HG03469 (cell line): ENCODE measurements around the gene PRKCH.

Source experiments
- ATAC-seq: cut with Tn5 transposase; IDR thresholded peaks from one replicate; pipeline ENCODE4 v1.9.1; 2021; ENCODE audit warnings: mild to moderate bottlenecking, moderate library complexity, moderate number of reproducible peaks; ENCODE audit not compliant: unreplicated experiment

The PRKCH gene

DNA sequence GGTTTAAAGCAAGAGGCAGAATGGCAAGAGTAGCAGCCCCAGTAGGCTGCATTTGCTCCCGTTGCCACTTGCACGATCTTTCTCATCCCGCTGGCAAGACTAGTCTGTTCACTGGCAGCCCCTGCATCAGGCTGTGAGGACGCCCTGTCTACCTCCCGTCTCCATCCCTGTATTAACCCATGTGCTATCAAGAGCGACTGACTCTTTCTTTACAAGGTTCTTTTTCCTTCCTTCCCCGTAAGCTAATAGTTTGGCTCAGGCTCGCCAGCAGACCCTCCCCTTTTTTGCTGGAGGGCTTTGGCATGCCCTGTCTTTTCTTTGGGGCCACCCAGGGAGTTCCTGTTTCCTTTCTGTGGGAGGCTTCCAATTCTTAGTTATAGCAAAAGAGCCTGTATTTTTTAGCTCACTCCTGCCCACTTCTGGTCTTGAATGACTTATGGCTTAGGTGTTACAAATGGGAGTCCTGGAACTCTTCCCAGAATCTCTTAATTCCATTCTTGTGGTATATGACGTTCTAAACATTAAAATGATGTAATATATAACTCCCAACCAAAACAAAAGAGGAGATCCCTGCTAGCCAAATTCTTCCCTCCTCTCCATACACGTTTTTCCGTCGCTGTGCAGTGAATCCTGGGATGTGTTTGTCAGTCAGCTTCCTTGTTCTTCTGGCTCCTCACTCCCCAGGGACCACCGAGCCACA is 149.0 kb downstream of the PRKCH start:
- no peak for ATAC-seq

DNA sequence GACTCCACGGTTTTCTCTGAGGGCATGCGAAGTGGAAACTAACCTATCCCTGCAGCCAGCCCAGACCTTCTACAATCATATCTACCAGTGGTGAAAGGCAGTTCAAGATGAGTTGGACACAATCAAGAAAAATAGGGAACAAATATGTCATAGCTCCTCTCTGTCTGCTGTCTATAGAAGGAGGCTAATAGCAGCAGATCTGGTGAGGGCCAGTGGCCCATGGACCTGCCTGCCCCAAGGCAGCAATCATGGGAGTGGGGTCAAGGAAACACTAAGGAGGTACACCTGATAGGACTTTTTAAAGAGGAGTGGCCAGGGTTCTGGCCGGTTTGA is 149.5 kb downstream of the PRKCH start:
- no peak for ATAC-seq

GRCh38 chr14:61471297-61472005 is 150.1 kb downstream of the PRKCH start:
- no peak for ATAC-seq

DNA sequence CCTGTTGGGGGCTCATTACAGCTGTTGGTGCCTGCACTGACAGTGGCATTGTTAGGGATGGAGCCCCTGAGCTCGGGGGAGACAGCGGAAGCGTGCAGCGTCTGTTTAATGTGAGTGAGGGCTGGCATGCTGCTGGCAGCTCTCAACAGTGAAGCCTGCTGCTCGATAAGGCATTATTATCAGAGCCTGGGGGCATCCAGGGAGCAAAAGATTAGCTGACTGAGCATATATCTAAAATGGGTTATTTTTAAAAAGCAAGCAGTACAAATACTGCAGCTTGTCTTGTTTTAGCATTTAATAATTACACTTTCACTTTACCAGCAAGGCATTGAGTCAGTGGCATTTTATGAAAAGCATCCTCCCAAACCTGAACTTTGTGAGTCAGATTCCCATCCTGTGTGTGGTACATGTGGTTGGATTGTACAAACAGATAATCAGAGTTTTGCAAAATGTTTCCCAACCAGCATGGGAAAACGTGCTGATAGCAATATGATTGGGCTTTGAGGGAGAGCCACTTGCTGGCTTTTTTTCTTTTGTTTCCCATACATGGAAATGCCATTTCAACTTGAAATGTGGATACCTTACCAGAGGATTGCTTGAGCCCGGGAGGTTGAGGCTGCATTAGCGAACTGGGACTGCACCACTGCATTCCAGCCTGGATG is 150.8 kb downstream of the PRKCH start:
- ATAC-seq: no peak

DNA sequence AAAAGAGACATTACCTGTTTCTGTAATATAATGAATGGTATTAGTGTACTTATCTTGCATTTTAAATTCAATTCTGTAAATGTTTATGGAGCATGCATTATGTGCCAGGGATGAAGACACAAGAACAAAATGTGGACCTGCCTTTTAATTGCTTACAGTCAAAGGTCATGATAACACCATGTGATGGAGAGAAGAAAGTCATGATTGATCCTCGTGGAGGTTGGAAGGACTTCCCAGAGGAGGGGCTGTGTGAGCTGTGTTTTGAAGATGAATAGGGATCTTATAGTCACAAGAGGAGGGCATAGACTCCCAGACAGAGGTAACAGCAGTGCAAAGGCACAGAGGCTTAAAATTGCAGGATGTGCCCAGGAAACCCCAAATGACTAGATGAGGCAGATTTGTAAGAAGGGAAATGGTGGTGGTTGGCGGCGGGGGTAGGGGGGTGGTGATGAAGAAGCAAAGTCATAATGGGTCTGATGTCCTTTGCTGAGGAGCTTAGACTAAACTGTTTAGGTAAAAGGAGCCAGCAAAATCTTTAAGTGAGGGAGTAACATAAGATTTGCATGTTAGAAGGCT is 151.5 kb downstream of the PRKCH start:
- no peak for ATAC-seq

DNA sequence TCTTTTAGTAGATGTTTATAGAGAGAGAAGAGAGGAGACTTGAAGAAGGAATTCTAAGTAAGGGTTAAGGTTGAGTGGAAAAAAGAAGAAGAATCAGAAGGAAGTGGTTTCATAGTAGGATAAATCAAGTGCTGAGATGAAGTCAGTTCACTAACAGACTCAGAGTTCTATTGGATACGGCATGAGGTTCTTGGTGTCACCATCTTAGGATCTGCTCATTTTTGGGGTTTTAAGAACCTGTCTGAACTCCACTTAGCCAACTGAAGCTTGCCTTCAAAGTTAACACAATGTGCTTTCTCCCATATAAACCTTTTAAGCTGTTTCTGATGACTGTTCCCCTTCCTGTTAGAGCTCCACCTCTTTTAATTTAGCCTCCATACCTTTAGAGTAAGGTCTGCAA is 152.6 kb downstream of the PRKCH start:
- ATAC-seq: no peak

GRCh38 chr14:61474701-61475100 is 153.3 kb downstream of the PRKCH start:
- no peak for ATAC-seq

- ATAC-seq: no peak
Measured at GRCh38 chr14:61475316-61475715, 153.9 kb downstream of the PRKCH start.

GRCh38 chr14:61476105-61476753 is 154.8 kb downstream of the PRKCH start:
- no peak for ATAC-seq

DNA sequence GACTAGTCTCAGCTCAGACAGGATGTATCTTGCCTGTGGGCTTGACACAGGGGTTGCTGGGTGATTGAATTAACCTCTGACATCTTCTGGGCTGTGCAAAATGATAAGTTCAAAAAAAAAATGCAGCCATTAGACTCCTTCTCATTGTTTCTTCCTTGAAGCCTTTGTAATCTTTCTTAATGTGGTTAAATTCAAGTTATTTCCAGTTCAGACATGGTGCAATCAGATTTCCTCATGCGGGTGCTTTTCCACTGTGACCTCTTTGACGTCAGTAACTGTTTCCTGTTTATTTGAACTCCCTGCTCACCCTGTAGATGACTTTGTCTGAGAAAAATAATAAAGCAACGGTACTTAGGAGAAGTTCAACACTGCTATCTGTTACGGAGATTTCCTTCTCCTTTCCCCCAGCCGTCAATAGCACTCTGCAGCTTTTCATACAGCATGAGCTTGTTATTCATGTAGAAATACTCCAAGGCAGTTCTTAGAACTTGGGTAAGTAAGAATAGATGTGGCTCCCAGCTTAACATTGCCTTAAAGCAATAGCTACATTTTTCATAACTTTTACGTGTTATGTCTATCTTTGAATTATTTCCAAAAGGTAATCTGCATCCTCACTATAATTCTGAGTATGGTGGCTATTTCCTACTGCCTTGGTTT is 155.5 kb downstream of the PRKCH start:
- ATAC-seq: no peak

GRCh38 chr14:61477712-61478462 is 156.5 kb downstream of the PRKCH start:
- ATAC-seq: no peak

- no peak for ATAC-seq
Measured at GRCh38 chr14:61478971-61479473, 157.6 kb downstream of the PRKCH start.

- ATAC-seq: no peak
Measured at GRCh38 chr14:61479746-61480502, 158.5 kb downstream of the PRKCH start.

DNA sequence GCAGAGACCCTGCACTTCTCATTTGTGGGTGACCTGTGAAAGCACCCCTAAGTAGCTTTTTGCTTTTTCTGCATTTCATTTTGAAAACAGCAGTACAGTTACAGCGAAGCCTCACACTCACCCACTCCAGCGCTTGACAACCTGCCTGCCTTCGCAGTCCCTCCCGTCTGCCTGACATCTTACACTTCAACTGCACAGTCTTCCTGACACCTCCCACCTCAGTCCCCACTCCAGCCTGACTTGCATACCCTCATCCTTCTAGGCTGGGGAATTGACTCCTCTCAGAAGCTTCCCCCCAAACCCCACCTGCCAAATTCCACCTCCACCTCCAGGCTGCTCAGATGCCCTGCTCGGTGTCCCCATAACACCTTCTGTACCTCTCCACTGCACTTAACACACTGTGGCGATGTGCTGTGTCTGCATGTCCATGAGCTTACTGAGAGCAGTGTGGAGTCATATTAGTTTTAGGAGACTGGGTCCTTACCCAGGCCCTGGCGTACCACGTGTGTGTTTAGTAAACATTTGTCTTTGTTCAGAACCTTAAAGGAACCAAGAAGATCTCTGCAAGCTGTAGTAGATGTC is 159.4 kb downstream of the PRKCH start:
- ATAC-seq: no peak

DNA sequence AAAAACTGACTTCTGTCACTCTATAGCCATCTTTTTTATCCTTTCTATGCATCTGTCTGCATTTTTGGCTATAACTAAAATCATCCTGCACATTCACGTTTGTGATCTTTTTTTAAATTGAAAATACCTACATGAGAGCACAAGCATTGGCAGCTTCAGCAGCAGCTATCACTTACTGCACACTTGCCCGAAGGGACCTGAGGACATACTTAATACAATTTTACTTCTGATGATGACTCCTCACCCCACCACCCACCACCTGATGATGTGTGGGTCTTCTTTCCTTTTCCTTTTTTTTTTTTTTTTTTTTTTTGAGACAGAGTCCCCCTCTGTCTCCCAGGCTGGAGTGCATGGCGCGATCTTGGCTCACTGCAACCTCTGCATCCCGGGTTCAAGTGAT is 160.3 kb downstream of the PRKCH start:
- no peak for ATAC-seq

GRCh38 chr14:61482348-61483206 is 161.2 kb downstream of the PRKCH start:
- ATAC-seq: no peak

GRCh38 chr14:61483476-61483875 is 162.1 kb downstream of the PRKCH start:
- ATAC-seq: no peak

GRCh38 chr14:61484031-61484430 is 162.7 kb downstream of the PRKCH start:
- ATAC-seq: no peak
